Measurements from ENCODE around the gene TMEM132E. TPM values are rescaled to one million over a fixed set of nuclear protein-coding genes. Genes with fewer than 3 reads are reported as not detected.
A peak's percentile ranks its signal among the peaks of the same experiment; 100 is the strongest.

The TMEM132E gene
- total and polyA plus RNA-seq, 9 donors = 0.08 to 0.40 (median 0.20) TPM; not detected in 2

GRCh38 chr17:34578016-34578415 lies 1.4 kb upstream of the TMEM132E start:
- TF ChIP-seq POLR2A (IDR thresholded peaks at IDR 0.05) (no peak), EP300 (IDR thresholded peaks at IDR 0.05) (no peak)
- TF ChIP-seq, protein P1, sequence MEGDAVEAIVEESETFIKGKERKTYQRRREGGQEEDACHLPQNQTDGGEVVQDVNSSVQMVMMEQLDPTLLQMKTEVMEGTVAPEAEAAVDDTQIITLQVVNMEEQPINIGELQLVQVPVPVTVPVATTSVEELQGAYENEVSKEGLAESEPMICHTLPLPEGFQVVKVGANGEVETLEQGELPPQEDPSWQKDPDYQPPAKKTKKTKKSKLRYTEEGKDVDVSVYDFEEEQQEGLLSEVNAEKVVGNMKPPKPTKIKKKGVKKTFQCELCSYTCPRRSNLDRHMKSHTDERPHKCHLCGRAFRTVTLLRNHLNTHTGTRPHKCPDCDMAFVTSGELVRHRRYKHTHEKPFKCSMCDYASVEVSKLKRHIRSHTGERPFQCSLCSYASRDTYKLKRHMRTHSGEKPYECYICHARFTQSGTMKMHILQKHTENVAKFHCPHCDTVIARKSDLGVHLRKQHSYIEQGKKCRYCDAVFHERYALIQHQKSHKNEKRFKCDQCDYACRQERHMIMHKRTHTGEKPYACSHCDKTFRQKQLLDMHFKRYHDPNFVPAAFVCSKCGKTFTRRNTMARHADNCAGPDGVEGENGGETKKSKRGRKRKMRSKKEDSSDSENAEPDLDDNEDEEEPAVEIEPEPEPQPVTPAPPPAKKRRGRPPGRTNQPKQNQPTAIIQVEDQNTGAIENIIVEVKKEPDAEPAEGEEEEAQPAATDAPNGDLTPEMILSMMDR (IDR thresholded peaks at IDR 0.05) = no peak
- Histone ChIP-seq H3K4me3 (no peak overlapping the region), H3K36me3 (no peaks in the 10 kb centered on the region), H3K9me3 (no peaks in the 10 kb centered on the region), H3K27ac (no peak overlapping the region), H3K4me1 (ENCODE audit: insufficient read depth) (peaks cover 11% of the 10 kb centered on the region), H3K27me3 (no peaks in the 10 kb centered on the region)
- WGBS, 3 donors = 40 to 71% (median 57%) methylated on average over 3 of the region's 3 CpGs
- intact Hi-C loops (cut with DNase I) = no loop called here
- DNase-seq = no peak

DNA sequence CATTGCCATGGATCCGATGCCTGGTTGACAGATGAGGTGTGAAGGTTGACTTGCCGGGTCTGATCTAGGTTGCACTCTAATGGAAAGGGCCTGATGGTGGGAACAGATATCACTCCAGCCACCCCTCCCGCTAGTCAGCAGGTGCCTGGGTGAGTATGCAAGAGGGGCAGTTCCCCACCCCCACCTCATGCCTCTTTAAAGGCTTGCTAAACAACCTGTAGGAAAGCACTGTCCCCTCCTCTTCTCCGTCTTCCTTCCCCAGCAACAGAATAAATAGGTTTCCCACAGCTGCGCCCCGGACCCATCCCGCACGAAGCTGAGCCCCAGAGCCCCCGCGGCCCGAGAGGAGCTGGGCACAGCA lies 746 bp upstream of the TMEM132E start:
- intact Hi-C loops (cut with DNase I) = no loop called here
- no peak overlapping the region for H3K27ac ChIP-seq
- DNase-seq = no peak
- 13 to 18% (median 18%) methylated on average over 11 of the region's 11 CpGs for WGBS, 3 donors
- TF ChIP-seq POLR2A (IDR thresholded peaks at IDR 0.05) (no peak), EP300 (IDR thresholded peaks at IDR 0.05) (no peak)
- TF ChIP-seq, protein P1 (IDR thresholded peaks at IDR 0.05) = no peak
- no peaks in the 10 kb centered on the region for H3K27me3 ChIP-seq
- peak overlapping the region; percentile 45 for H3K4me3 ChIP-seq
- peaks cover 11% of the 10 kb centered on the region for H3K4me1 ChIP-seq (ENCODE audit: insufficient read depth)
- H3K36me3 ChIP-seq = no peaks in the 10 kb centered on the region
- no peaks in the 10 kb centered on the region for H3K9me3 ChIP-seq

DNA sequence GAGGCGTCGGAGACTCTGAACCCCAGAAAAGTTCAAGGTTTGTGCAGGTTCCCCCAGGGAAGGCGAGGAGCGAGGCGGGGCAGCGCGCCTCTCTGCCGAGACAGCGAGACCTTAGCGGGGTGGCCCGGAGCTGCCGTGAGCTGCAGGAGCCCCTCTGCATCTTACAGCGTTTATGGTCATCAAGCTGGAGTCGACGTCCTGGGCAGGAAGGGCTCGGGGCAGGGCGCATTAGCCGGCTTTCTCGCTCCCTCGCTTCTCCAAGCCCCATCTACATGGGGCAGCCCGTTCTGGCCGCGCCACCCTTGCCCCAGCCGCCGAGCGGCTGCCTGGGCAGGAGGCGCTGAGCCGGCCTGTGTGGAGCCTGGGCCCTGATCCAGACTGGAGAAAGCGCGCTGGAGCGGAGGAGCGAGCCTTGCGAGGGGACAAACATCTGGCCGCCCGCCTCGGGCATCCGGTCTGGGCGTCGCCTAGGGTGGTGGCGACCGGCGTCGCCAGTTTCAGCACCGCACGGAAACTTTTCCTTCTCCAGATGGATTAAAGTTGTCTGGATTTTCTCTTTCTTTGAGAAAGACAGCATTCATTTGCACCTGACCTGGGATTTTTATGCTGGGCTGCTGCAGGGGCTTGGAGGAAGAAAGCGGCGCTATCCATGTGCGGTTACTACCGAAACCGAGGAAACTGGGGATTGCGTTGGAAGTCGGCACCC lies 750 bp downstream of the TMEM132E start:
- Histone ChIP-seq H3K4me1 (ENCODE audit: insufficient read depth) (peaks cover 11% of the 10 kb centered on the region), H3K9me3 (no peaks in the 10 kb centered on the region), H3K4me3 (peak overlapping the region; percentile 45), H3K36me3 (no peaks in the 10 kb centered on the region), H3K27me3 (no peaks in the 10 kb centered on the region), H3K27ac (no peak overlapping the region)
- TF ChIP-seq POLR2A (IDR thresholded peaks at IDR 0.05) = no peak
- no peak for TF ChIP-seq EP300 (IDR thresholded peaks at IDR 0.05)
- TF ChIP-seq, protein P1 (IDR thresholded peaks at IDR 0.05) = no peak
- DNase-seq = peak in 2 of 5 donors; percentile 39 to 41
- WGBS, 3 donors = 1% methylated on average over 44 to 52 of the region's 52 CpGs
- intact Hi-C loops (cut with DNase I) = no loop called here

- TF ChIP-seq POLR2A (IDR thresholded peaks at IDR 0.05) = no peak
- TF ChIP-seq, protein P1 (IDR thresholded peaks at IDR 0.05) = no peak
- TF ChIP-seq EP300 (IDR thresholded peaks at IDR 0.05) = no peak
- intact Hi-C loops (cut with DNase I) = no loop called here
- no peaks in the 10 kb centered on the region for H3K9me3 ChIP-seq
- no peaks in the 10 kb centered on the region for H3K27me3 ChIP-seq
- H3K36me3 ChIP-seq = no peaks in the 10 kb centered on the region
- 0 to 1% (median 1%) methylated on average over 45 to 71 of the region's 71 CpGs for WGBS, 3 donors
- peaks cover 11% of the 10 kb centered on the region for H3K4me1 ChIP-seq (ENCODE audit: insufficient read depth)
- peak overlapping the region; percentile 23 for H3K4me3 ChIP-seq
- DNase-seq = peak in 1 of 5 donors; percentile 35
- H3K27ac ChIP-seq = no peak overlapping the region
Observed at GRCh38 chr17:34580685-34581445, 1.5 kb downstream of the TMEM132E start.
